Vagina (tissue), 2 donors: ENCODE results near the gene WIZ. TPM values are rescaled to one million over a fixed set of nuclear protein-coding genes. Genes with fewer than 3 reads are reported as not detected.

Source experiments
- DNase-seq, 2 donors: peaks; one replicate each; pipeline ENCODE4 v3.0.0-alpha.2; 2017; ENCODE audit errors: extremely low spot score in 2 of 2
- H3K27ac ChIP-seq: fragments of 200-600 bp; sonication (generic); one replicate; pipeline ENCODE4 v1.5.1; 2019
- H3K27me3 ChIP-seq: fragments of 200-600 bp; sonication (generic); one replicate; pipeline ENCODE4 v1.5.1; 2019
- H3K36me3 ChIP-seq, 2 donors: fragments of 200-600 bp; sonication (generic); one replicate each; pipeline ENCODE4 v1.5.1; 2017 to 2019
- H3K4me1 ChIP-seq: fragments of 200-600 bp; sonication (generic); one replicate; pipeline ENCODE4 v1.5.1; 2019
- H3K4me3 ChIP-seq, 2 donors: fragments of 200-600 bp; sonication (generic); 1 replicate in 1 of 2; 2 replicates in 1 of 2; pipeline ENCODE4 v1.5.1; 2016 to 2019
- H3K9me3 ChIP-seq: fragments of 200-600 bp; sonication (generic); one replicate; pipeline ENCODE4 v1.5.1; 2019
- CTCF ChIP-seq, 3 experiments: fragments of 450-650 bp in 2 of 3; fragments of 200-600 bp in 1 of 3; sonication (generic) in 1 of 3; IDR thresholded peaks; one replicate each; pipeline ENCODE4 v1.5.1; 2017 to 2019; ENCODE audit warnings: antibody characterized with exemption in 3 of 3, mild to moderate bottlenecking in 2 of 3, moderate library complexity in 2 of 3
- POLR2A ChIP-seq, 2 donors: fragments of 450-650 bp; IDR thresholded peaks; one replicate each; pipeline ENCODE4 v1.6.1; 2017; ENCODE audit warnings: antibody characterized with exemption in 2 of 2, mild to moderate bottlenecking in 2 of 2, moderate library complexity in 2 of 2
- POLR2AphosphoS5 ChIP-seq, 2 donors: sonication (generic); formaldehyde crosslinking; IDR thresholded peaks; one replicate each; pipeline ENCODE4 v1.9.0; 2017; ENCODE audit warnings: antibody characterized with exemption in 2 of 2, mild to moderate bottlenecking in 2 of 2, low read depth in 1 of 2; ENCODE audit not compliant: insufficient read depth in 1 of 2
- intact Hi-C: fragments of 100-400 bp; cut with DNase I; formaldehyde crosslinking; loops from one replicate; pipeline ENCODE4 v1.15.1; 2023
- total RNA-seq: library from RNA; depleted of rRNA; stranded (reverse); fragments of >200 nt; gene quantifications from one replicate; pipeline ENCODE4 v1.2.3, GENCODE V29; 2016

The WIZ gene
- total RNA-seq, 1 donor from 2014 or later = 44.4 TPM

- intact Hi-C loops = no loop called here
- H3K4me3 ChIP-seq = peak overlapping the region in 1 of 2 donors; percentile 67
- peaks cover 21% of the 10 kb centered on the region for H3K4me1 ChIP-seq
- no peaks in the 10 kb centered on the region for H3K9me3 ChIP-seq
- TF ChIP-seq POLR2AphosphoS5 (IDR thresholded peaks at IDR 0.05; ENCODE audit: insufficient read depth in 1 of 2, low read depth in 1 of 2) (no peak), CTCF (IDR thresholded peaks at IDR 0.05) (no peak), POLR2A (IDR thresholded peaks at IDR 0.05) (no peak)
- no peak overlapping the region for H3K27ac ChIP-seq
- no peaks in the 10 kb centered on the region for H3K27me3 ChIP-seq
- no peak for DNase-seq
- no peaks in the 10 kb centered on the region for H3K36me3 ChIP-seq
Observed at GRCh38 chr19:15448044-15448777, 1.5 kb downstream of the WIZ start.

GRCh38 chr19:15447057-15447456 lies 2.7 kb downstream of the WIZ start:
- DNase-seq = no peak
- peaks cover 12% of the 10 kb centered on the region for H3K4me1 ChIP-seq
- TF ChIP-seq CTCF (IDR thresholded peaks at IDR 0.05) (no peak), POLR2A (IDR thresholded peaks at IDR 0.05) (no peak), POLR2AphosphoS5 (IDR thresholded peaks at IDR 0.05; ENCODE audit: insufficient read depth in 1 of 2, low read depth in 1 of 2) (no peak)
- H3K27me3 ChIP-seq = no peaks in the 10 kb centered on the region
- no peak overlapping the region for H3K4me3 ChIP-seq
- H3K27ac ChIP-seq = no peak overlapping the region
- no peaks in the 10 kb centered on the region for H3K36me3 ChIP-seq
- H3K9me3 ChIP-seq = no peaks in the 10 kb centered on the region
- intact Hi-C loops = no loop called here

GRCh38 chr19:15445807-15446376 lies 3.9 kb downstream of the WIZ start:
- TF ChIP-seq POLR2AphosphoS5 (IDR thresholded peaks at IDR 0.05; ENCODE audit: insufficient read depth in 1 of 2, low read depth in 1 of 2) (no peak), CTCF (IDR thresholded peaks at IDR 0.05) (no peak), POLR2A (IDR thresholded peaks at IDR 0.05) (no peak)
- Histone ChIP-seq H3K4me3 (no peak overlapping the region), H3K27me3 (no peaks in the 10 kb centered on the region), H3K4me1 (peaks cover 12% of the 10 kb centered on the region), H3K36me3 (no peaks in the 10 kb centered on the region), H3K9me3 (no peaks in the 10 kb centered on the region), H3K27ac (no peak overlapping the region)
- intact Hi-C loops = no loop called here
- no peak for DNase-seq

- H3K36me3 ChIP-seq = no peaks in the 10 kb centered on the region
- H3K27ac ChIP-seq = no peak overlapping the region
- no peaks in the 10 kb centered on the region for H3K27me3 ChIP-seq
- H3K9me3 ChIP-seq = no peaks in the 10 kb centered on the region
- intact Hi-C loops = no loop called here
- peaks cover 12% of the 10 kb centered on the region for H3K4me1 ChIP-seq
- no peak overlapping the region for H3K4me3 ChIP-seq
- no peak for TF ChIP-seq POLR2AphosphoS5 (IDR thresholded peaks at IDR 0.05; ENCODE audit: insufficient read depth in 1 of 2, low read depth in 1 of 2)
- TF ChIP-seq POLR2A (IDR thresholded peaks at IDR 0.05) = no peak
- no peak for TF ChIP-seq CTCF (IDR thresholded peaks at IDR 0.05)
- DNase-seq = no peak
Observed at GRCh38 chr19:15445227-15445605, 4.5 kb downstream of the WIZ start.
